Right cardiac atrium (tissue), 5 donors: Measurements from ENCODE around the gene ATG101. TPM values are rescaled to one million over a fixed set of nuclear protein-coding genes. Genes with fewer than 3 reads are reported as not detected.
"Not testable (repeated sequence)": the region's sequence is repeated elsewhere in the genome, so short reads cannot be mapped to it uniquely, and the experiment has no call there.

Experiments used
- ATAC-seq, 2 donors: fragments of 200-7000 bp; cut with Tn5 transposase; one replicate each; pipeline versions ENCODE4 v1.8.0 to v1.9.1; 2020; ENCODE audit warnings: moderate library complexity in 2 of 2, mild to moderate bottlenecking in 1 of 2
- DNase-seq, 3 donors: peaks; one replicate each; pipeline ENCODE4 v3.0.0-alpha.2; 2020
- H3K27ac ChIP-seq: one replicate; pipeline ENCODE4 v1.5.1; 2013; ENCODE audit warnings: mild to moderate bottlenecking, low read length, control low read depth, moderate library complexity
- H3K27me3 ChIP-seq: one replicate; pipeline ENCODE4 v1.6.1; 2013; ENCODE audit not compliant: control insufficient read depth, insufficient read depth
- H3K4me1 ChIP-seq: one replicate; pipeline ENCODE4 v1.6.1; 2013; ENCODE audit warnings: low read length; ENCODE audit not compliant: control insufficient read depth, insufficient read depth
- H3K4me3 ChIP-seq: one replicate; pipeline ENCODE4 v1.5.1; 2013; ENCODE audit warnings: low read length, control low read depth
- H3K9me3 ChIP-seq: one replicate; pipeline ENCODE4 v1.6.1; 2013; ENCODE audit warnings: low read length; ENCODE audit not compliant: control insufficient read depth
- WGBS: extraction: QIAGEN DNeasy Blood & Tissue Kit; methylation state at CpG from one replicate; pipeline ENCODE4 v1.1.7; 2013; 5-methylcytosine and 5-hydroxymethylcytosine counted together
- intact Hi-C, 4 donors: fragments of 100-400 bp; cut with DNase I; formaldehyde crosslinking; loops; one replicate each; pipeline versions ENCODE4 v1.11.0 to v1.14.0; 2022 to 2023
- polyA plus RNA-seq: library from polyadenylated mRNA; stranded (reverse); fragments of 200-250 nt; gene quantifications from one replicate; pipeline ENCODE4 v1.2.3, GENCODE V29; 2013
- total RNA-seq, 4 donors: library from RNA; stranded (reverse); fragmentation: NEBNext Ultra II Directional; extraction: Animal tissue kit (Norgen Biotek cat#: 25700); gene quantifications; one replicate each; pipeline ENCODE4 v1.2.1, GENCODE V29; 2021
- donor health status: healthy with polysubstance abuse.
- donor health status: DM: no; HTN: yes; CAD: no.
- donor health status: DM: no; HTN: no; CAD: no.
- donor health status: DM: no; HTN: yes; CAD: no; lungs with severe emphysema.
- donor health status: DM: yes; HTN: yes; CAD: no.

The ATG101 gene
- total and polyA plus RNA-seq, 5 donors: 24.8 to 33.0 (median 27.7) TPM

DNA sequence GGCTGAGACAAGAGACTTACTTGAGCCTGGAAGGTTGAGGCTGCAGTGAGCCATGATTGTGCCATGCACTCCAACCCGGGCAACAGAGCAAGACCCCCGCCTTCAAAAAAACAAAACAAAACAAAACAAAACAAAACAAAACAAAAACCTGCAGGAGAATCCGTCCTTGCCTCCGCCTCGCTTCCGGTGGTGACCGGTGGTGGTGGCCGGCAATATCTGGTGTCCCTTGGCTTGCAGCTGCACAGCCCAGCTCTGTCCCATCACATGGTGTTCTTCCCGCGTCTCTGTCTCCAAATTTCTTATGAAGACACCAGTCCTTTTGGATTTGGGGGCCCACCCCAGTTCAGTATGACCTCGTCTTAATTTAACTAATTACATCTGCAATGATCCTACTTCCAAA, 19.7 kb downstream of the ATG101 start:
- no peaks in the 10 kb centered on the region for H3K27me3 ChIP-seq
- DNase-seq: no peak
- intact Hi-C loops: no loop called here
- H3K9me3 ChIP-seq: peaks cover 2% of the 10 kb centered on the region
- 83% methylated on average over 11 of the region's 11 CpGs for WGBS
- H3K4me1 ChIP-seq: no peaks in the 10 kb centered on the region
- H3K4me3 ChIP-seq: no peak overlapping the region
- no peak overlapping the region for H3K27ac ChIP-seq
- ATAC-seq: no peak

DNA sequence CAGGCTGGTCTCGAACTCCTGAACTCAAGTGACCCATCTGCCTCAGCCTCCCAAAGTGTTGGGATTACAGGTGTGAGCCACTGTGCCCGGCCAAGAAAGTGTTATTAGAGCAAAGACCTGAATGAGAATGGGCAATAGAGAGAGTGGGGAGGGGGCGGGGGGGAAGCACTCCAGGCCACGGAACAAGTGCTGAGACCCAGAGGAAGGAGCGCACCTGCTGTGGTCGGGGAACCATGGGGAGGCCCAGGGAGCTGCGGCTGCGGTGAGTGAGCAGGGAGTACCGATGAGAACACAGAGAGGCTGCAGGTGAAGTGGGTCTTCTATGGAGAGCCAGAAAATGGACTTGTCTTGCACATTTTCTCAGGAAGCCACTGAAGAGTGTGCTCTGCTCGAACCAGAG, 20.5 kb downstream of the ATG101 start:
- no peak for ATAC-seq
- WGBS: 74% methylated on average over 10 of the region's 10 CpGs
- DNase-seq: no peak
- Histone ChIP-seq H3K9me3 (peaks cover 3% of the 10 kb centered on the region), H3K4me3 (no peak overlapping the region), H3K27ac (no peak overlapping the region), H3K4me1 (no peaks in the 10 kb centered on the region), H3K27me3 (no peaks in the 10 kb centered on the region)
- intact Hi-C loops: no loop called here

DNA sequence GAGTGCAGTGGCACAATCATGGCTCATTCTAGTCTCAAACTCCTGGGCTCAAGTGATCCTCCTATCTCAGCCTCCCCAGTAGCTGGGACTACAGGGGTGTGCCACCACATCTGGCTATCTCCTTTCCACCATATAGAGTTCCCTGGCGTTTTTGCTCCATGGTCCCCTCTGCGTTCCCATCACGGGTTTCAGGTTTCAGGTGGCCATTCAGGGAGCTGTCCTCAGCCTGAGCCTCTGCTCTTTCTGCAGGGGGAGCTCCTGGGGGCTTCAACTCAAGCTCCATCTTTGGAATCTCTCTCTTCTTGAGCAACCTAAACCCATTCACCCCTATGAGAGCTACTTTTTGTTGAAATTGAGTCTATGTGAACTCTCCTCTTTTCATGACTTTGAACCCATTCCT, 21.3 kb downstream of the ATG101 start:
- 19% methylated on average over 3 of the region's 3 CpGs for WGBS
- no peaks in the 10 kb centered on the region for H3K27me3 ChIP-seq

DNA sequence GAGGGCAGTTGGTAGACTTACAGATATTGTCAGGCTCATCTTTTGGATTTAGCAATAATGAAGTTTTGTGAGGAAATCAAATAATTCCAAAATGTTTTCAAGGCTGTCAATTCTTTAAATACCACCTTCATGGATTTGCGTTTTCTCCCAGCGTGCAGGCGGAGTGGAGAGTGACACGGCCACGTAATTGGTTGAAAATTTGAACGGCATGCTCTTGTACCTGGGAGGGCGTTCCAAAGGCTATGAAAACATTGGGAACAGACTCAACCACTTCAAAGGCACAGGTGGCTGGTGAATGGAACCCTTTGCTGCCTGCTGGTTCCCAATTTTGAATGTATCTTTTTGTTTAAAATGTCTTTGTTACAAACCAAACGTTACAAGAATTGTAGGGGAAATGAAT, 22.1 kb downstream of the ATG101 start:
- ATAC-seq (no peak), DNase-seq (no peak)
- H3K4me3 ChIP-seq: no peak overlapping the region
- no peaks in the 10 kb centered on the region for H3K4me1 ChIP-seq
- no peak overlapping the region for H3K27ac ChIP-seq
- H3K27me3 ChIP-seq: no peaks in the 10 kb centered on the region
- WGBS: 77% methylated on average over 8 of the region's 8 CpGs
- peaks cover 3% of the 10 kb centered on the region for H3K9me3 ChIP-seq
- intact Hi-C loops: no loop called here

More for the DNA sequence above, 21.3 kb downstream of the ATG101 start:
- Histone ChIP-seq H3K27ac (no peak overlapping the region), H3K9me3 (peaks cover 3% of the 10 kb centered on the region), H3K4me1 (no peaks in the 10 kb centered on the region), H3K4me3 (no peak overlapping the region)
- intact Hi-C loops: no loop called here
- DNase-seq: no peak
- ATAC-seq: no peak

DNA sequence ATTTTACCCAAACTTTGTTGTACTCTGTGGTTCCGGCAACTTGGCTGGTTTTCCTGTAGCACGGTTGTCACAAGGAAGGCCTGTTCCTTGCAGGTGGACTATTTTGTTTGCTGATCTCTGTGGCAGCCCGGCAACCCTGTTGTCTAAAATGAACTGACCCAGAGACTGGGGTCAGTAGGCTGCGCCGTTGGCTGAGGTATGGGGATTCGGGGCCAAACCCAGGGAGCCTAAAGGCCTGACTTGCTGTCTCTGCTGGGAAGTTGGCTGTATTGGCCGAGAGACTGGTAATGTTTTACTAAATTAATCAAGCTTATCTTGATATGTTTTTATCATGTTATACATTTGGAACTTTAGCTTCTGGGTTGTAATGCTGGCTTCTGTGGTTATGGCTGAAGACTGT, 23.6 kb downstream of the ATG101 start:
- ATAC-seq: no peak
- intact Hi-C loops: no loop called here
- Histone ChIP-seq H3K4me1 (no peaks in the 10 kb centered on the region), H3K4me3 (no peak overlapping the region), H3K27me3 (no peaks in the 10 kb centered on the region), H3K27ac (no peak overlapping the region), H3K9me3 (peaks cover 3% of the 10 kb centered on the region)
- 85% methylated on average over 7 of the region's 7 CpGs for WGBS
- DNase-seq: no peak

DNA sequence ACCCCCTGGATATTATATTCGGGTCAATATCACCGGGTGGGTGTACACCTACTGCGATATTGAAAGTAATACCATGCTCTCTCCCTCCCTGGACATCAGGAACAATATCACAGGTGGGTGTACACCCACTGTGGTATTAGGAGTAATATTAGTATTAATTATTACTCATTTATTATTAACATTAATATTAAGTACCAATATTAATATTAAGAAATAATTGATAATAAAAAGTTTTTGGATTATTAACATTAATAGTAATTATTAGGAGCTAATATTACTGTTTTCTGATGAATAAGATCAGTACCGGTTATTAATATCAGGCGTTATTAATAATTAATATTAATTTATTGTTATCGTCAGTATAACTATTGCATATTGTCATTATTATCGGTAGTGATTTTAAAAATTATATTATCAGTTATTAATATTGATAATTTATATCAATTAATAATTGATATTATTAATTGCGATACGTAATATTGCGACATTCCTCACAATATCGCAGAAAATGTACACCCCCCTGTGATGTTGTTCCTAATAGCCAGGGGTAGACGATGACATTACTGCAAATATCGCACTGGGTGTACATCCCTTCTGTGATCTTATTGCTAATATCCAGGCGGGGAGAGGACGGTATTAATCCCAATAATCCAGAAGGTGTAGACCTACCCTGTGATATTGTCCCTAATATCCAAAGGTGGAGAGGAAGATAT, 26.7 kb downstream of the ATG101 start:
- DNase-seq (no peak), ATAC-seq (no peak)
- intact Hi-C loops: no loop called here
- Histone ChIP-seq H3K9me3 (peaks cover 3% of the 10 kb centered on the region), H3K4me3 (no peak overlapping the region), H3K27me3 (no peaks in the 10 kb centered on the region), H3K27ac (no peak overlapping the region), H3K4me1 (no peaks in the 10 kb centered on the region)
- WGBS: 92% methylated on average over 15 of the region's 15 CpGs

DNA sequence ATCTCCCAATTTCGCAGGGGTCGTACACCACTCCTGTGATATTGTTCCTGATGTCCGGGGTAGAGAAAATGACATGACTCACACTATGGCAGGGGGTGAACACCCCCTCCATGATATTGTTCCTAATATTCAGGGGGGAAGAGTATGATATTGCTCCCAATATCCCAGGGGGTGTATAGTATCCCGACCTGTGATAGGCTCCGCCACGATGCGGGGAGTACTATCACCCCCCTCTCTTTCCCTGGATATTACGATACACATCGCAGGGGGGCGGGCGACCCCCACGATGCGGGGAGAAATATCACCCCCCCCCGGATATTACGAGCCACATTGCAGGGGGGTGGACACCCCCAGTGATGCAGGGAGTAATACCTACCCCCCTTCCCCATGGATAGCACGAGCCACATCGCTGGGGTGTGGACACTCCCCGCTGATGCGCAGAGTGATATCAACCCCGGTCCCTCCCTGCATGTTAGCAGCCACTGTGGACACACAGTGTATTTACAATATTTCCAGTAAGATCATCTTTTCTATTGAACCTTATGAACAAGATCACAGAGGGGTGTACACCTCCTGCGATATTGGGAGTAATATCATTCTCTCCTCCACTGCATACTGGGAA, 27.4 kb downstream of the ATG101 start:
- Histone ChIP-seq H3K27ac (no peak overlapping the region), H3K4me3 (no peak overlapping the region), H3K27me3 (no peaks in the 10 kb centered on the region), H3K9me3 (peaks cover 3% of the 10 kb centered on the region), H3K4me1 (no peaks in the 10 kb centered on the region)
- DNase-seq (no peak), ATAC-seq (no peak)
- WGBS: 85% methylated on average over 21 of the region's 21 CpGs
- intact Hi-C loops: no loop called here

DNA sequence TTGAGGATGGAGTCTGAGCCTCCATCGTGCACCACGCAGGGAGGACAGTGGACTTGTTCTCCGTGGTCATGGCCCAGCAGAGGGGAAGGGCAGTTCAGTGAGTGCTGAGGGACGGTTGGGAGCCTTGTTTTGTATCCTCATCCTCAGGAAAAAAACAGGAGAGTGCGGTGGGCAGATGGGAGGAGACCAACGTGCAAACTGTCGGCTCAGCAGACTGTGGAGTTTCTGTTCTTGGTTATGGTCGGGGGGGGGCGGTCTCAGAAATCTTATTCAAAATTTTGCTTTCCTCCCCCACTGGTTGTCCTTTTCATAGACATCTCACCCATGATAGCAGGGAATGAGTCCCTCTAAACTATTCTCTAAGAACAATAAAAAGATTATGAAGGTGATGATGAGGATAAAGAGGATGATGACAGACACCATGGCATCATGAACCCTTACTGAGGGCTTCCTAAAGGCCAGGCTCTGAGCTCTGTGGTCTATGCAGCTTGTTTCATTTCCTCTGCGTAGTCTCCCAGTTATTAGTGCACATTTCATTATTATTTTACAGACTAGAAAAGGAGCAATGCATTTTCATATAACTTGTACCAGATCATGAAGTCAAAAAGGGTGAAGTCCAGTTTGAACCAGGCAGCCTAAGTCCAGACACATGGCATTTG, 34.8 kb downstream of the ATG101 start:
- 61% methylated on average over 10 of the region's 10 CpGs for WGBS
- ATAC-seq, H3K9me3 ChIP-seq, DNase-seq, intact Hi-C loops, H3K27me3 ChIP-seq, H3K4me1 ChIP-seq, H3K4me3 ChIP-seq, H3K27ac ChIP-seq: not testable (repeated sequence)

DNA sequence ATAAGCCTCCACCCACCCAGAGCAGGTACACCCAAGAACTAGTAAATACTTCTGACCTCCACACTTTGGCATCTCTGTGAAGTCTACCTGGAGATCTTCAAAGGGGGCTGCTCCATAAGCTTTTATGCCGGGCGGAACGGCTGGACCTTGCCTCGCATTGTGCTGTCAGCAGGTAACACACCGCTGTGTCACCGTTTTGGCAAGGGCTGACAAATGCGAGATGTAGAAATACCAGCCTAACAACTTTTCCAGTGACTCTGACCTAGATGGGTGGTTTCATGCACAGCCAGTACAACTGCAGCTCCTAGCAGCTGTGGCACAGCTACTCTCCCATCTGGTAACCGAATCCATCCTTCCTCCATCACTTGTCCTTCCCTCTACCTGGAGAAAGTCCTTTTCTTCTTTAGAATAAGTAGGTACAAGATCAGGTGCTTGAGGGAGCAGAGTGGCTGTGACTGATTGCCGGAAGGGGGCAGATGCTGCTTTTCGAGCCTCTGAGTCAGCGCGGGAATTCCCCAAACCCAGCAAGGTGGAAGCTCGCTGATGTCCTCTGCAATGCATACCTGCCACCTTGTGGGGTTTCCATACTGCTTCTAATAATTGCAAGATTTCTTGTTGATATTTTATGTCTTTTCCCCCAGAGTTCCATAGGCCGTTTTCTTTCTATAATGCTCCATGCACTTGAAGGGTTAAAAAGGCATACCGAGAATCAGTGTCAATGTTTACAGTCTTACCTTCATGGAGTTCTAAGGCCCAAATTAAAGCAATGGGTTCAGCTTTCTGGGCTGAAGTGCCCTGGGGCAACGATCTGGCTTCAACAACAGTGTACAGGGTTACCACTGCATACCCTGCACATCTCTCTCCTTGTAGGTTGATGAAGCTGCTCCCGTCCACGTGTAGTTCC, 46.7 kb downstream of the ATG101 start:
- H3K27me3 ChIP-seq, ATAC-seq, intact Hi-C loops, DNase-seq, H3K4me3 ChIP-seq, H3K27ac ChIP-seq, H3K9me3 ChIP-seq, H3K4me1 ChIP-seq: not testable (repeated sequence)
- 64% methylated on average over 18 of the region's 18 CpGs for WGBS

DNA sequence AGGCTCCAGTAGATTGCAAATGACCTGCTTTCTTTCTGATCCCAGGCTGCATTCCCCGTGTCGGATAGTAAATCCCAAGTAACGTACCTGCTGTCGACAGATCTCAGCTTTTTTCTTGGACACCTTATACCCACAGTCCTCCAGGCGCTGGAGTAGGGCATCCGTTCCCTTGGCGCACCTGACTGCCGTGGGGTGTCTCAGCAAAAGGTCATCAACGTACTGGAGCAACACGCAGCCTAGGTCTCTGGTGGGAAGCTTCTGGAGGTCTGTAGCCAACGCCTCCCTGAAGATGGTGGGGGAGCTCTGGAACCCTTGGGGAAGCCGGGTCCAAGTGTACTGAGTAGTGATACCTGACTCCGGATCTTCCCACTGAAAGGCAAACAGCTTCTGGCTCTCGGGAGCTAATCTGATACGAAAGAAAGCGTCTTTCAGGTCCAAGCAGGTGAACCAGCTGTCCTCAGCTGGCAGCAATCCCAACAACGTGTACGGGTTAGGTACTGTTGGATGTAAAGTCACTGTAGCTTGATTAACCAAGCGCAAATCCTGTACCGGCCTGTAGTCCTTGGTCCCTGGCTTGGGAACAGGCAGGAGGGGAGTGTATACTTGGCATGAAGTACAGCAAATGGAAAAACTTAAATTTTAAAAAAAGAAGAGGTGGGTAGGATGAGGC, 48.2 kb downstream of the ATG101 start:
- H3K4me3 ChIP-seq, H3K27ac ChIP-seq, ATAC-seq, H3K4me1 ChIP-seq, H3K9me3 ChIP-seq, intact Hi-C loops, DNase-seq, H3K27me3 ChIP-seq: not testable (repeated sequence)
- WGBS: 88% methylated on average over 20 of the region's 20 CpGs
